HG03575 (cell line): ENCODE results near the gene IMP3.
"Not testable (repeated sequence)": the region's sequence is repeated elsewhere in the genome, so short reads cannot be mapped to it uniquely, and the experiment has no call there.

Experiments
- ATAC-seq: cut with Tn5 transposase; IDR thresholded peaks from one replicate; pipeline ENCODE4 v1.9.1; 2021; ENCODE audit not compliant: unreplicated experiment, insufficient number of reproducible peaks, low FRiP score; ENCODE audit errors: extremely low read depth

The IMP3 gene

GRCh38 chr15:75633922-75634321 is 6.1 kb downstream of the IMP3 start:
- ATAC-seq: not testable (repeated sequence)

GRCh38 chr15:75631935-75632334 is 8.1 kb downstream of the IMP3 start:
- no peak for ATAC-seq

- ATAC-seq: no peak
Measured at GRCh38 chr15:75625542-75626347, 14.3 kb downstream of the IMP3 start, which contains the start of gene SNUPN. Gene SNUPN, minus strand, starts transcription at chr15:75625725. Its CDS starts 4,674 bp downstream, at chr15:75621051.

- no peak for ATAC-seq
Measured at GRCh38 chr15:75622505-75622904, 17.5 kb downstream of the IMP3 start.

- ATAC-seq: no peak
Measured at GRCh38 chr15:75620841-75621391, 19.1 kb downstream of the IMP3 start.

- no peak for ATAC-seq
Measured at GRCh38 chr15:75620058-75620820, 19.8 kb downstream of the IMP3 start.

- no peak for ATAC-seq
Measured at GRCh38 chr15:75616766-75617165, 23.3 kb downstream of the IMP3 start.

GRCh38 chr15:75606711-75607699 is 33.0 kb downstream of the IMP3 start:
- no peak for ATAC-seq

GRCh38 chr15:75606026-75606425 is 34.0 kb downstream of the IMP3 start:
- ATAC-seq: no peak

GRCh38 chr15:75599401-75599800 is 40.6 kb downstream of the IMP3 start:
- ATAC-seq: no peak

GRCh38 chr15:75598361-75598760 is 41.7 kb downstream of the IMP3 start:
- no peak for ATAC-seq

GRCh38 chr15:75597667-75598341 is 42.2 kb downstream of the IMP3 start:
- no peak for ATAC-seq

- ATAC-seq: no peak
Measured at GRCh38 chr15:75596703-75597345, 43.2 kb downstream of the IMP3 start.

- no peak for ATAC-seq
Measured at GRCh38 chr15:75594276-75594675, 45.7 kb downstream of the IMP3 start.

GRCh38 chr15:75591655-75592364 is 48.2 kb downstream of the IMP3 start:
- ATAC-seq: no peak

- no peak for ATAC-seq
Measured at GRCh38 chr15:75590239-75590638, 49.8 kb downstream of the IMP3 start.
